ENCODE data around the gene NSFL1C.

DNA sequence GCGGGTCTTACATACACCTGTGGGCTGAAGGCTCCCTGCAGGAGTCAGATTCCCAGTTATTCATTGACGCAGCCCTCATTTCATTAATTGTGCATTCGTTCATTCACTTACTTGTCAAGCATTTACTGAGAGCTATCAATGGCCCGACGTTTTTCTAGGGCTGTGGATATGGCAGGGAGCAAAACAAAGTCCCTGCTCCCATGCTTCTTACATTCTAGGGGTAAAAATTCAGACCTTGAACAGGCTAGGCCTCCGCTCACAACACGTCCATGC is 369 bp upstream of the NSFL1C start:
- TF ChIP-seq POLR3A (IDR thresholded peaks at IDR 0.05; ENCODE audit: borderline replicate concordance, extremely low read depth, insufficient read depth, insufficient read length) (no peak), NFYB (IDR thresholded peaks at IDR 0.05; ENCODE audit: extremely low read depth, insufficient read length) (no peak), DMBX1 (CRISPR knock-in tag; IDR thresholded peaks at IDR 0.05; ENCODE audit: borderline replicate concordance) (no peak), CBFA2T2 (conservative IDR thresholded peaks at IDR 0.05) (no peak), ETS1 (conservative IDR thresholded peaks at IDR 0.05; ENCODE audit: control insufficient read depth, low read depth, low read length) (no peak), KAT8 (IDR thresholded peaks at IDR 0.05; ENCODE audit: low read depth) (no peak), POLR2A (conservative IDR thresholded peaks at IDR 0.05) (no peak), ZNF592 (IDR thresholded peaks at IDR 0.05) (no peak), STAT6 (CRISPR knock-in tag; IDR thresholded peaks at IDR 0.05) (no peak), PRPF4 (IDR thresholded peaks at IDR 0.05; ENCODE audit: insufficient read depth, low read depth, low read length, poor library complexity, severe bottlenecking) (no peak), CTCF (IDR thresholded peaks at IDR 0.05 in 2 of 3, conservative IDR thresholded peaks at IDR 0.05 in 1 of 3; ENCODE audit: insufficient read depth in 2 of 3, low read depth in 1 of 3, low read length in 3 of 3) (no peak), GABPA (tag; conservative IDR thresholded peaks at IDR 0.05; ENCODE audit: low read depth) (peak; percentile 72), IRF2 (CRISPR knock-in tag; IDR thresholded peaks at IDR 0.05) (no peak)
- TF ChIP-seq, protein P1, sequence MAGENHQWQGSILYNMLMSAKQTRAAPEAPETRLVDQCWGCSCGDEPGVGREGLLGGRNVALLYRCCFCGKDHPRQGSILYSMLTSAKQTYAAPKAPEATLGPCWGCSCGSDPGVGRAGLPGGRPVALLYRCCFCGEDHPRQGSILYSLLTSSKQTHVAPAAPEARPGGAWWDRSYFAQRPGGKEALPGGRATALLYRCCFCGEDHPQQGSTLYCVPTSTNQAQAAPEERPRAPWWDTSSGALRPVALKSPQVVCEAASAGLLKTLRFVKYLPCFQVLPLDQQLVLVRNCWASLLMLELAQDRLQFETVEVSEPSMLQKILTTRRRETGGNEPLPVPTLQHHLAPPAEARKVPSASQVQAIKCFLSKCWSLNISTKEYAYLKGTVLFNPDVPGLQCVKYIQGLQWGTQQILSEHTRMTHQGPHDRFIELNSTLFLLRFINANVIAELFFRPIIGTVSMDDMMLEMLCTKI (IDR thresholded peaks at IDR 0.05; ENCODE audit: partially characterized antibody), result no peak
